GM18526 (cell line): ENCODE measurements around the gene TWF2.

Source experiments
- POLR2A ChIP-seq: IDR thresholded peaks from 3 replicates; pipeline ENCODE4 v1.6.1; 2011; ENCODE audit not compliant: insufficient read length; ENCODE audit errors: extremely low read depth

Gene TWF2

DNA sequence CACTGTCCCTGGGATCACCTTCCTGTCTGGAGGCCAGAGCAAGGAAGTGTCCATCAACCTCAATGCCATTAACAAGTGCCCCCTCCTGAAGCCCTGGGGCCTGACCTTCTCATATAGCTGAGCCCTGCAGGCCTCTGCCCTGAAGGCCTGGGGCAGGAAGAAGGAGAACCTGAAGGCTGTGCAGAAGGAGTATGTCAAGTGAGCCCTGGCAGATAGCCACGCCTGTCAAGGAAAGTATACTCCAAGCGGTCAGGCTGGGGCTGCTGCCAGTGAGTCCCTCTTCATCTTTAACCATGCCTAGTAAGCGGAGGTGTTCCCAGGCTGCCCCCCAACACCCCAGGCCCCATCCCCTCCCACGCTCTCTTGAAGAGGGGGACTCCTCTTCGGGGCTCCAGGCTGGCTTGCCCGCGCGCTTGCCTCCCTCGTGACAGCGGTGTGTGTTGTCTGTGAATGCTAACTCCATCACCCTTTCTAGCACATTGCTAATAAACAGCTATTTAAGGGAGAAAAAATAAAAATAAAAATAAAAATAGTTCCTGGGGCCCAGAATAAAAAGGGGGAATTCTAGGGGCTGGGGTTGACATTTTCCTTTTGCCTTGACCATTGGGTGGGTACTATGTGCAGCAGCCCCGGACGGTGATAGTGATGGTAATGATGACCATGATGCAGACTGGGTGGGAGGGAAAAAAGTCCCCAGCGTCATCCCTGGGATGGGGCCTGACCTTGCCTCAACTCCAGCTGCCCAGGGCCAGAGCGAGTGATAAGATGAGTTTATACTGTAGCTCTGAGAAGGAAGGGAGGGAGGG lies 44.3 kb downstream of the TWF2 start:
- TF ChIP-seq POLR2A: no peak

DNA sequence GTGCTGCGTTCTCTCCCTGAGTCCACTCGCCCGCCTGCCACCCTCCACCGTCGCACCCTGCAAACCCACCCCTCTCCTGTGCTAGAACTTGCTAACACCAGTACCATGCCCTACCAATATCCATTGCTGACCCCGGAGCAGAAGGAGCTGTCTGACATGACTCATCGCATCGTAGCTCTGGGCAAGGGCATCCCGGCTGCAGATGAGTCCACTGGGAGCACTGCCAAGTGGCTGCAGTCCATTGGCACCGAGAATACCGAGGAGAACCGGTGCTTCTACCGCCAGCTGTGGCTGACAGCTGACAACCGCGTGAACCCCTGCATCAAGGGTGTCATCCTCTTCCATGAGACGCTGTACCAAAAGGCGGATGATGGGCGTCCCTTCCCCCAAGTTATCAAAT lies 45.9 kb downstream of the TWF2 start:
- no peak for TF ChIP-seq POLR2A

DNA sequence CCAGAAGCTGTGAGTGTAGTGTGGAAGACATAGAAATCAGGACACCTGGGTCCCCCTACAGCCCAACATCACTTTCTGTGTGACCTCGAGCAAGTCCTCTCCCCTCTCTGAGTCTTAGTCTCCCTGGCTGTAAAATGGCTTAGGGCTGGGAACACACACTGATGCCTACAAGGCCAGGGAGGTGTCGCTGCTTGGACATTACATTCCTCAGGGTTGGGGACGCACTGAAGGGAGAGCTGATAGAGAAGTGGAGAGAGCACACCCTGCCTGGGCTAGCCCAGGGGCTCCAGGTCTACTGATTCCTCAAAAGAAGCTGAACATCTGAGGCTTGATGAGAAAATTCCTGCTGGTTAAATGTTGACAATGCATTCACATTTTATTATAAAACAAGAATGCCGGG lies 47.3 kb downstream of the TWF2 start:
- no peak for TF ChIP-seq POLR2A

DNA sequence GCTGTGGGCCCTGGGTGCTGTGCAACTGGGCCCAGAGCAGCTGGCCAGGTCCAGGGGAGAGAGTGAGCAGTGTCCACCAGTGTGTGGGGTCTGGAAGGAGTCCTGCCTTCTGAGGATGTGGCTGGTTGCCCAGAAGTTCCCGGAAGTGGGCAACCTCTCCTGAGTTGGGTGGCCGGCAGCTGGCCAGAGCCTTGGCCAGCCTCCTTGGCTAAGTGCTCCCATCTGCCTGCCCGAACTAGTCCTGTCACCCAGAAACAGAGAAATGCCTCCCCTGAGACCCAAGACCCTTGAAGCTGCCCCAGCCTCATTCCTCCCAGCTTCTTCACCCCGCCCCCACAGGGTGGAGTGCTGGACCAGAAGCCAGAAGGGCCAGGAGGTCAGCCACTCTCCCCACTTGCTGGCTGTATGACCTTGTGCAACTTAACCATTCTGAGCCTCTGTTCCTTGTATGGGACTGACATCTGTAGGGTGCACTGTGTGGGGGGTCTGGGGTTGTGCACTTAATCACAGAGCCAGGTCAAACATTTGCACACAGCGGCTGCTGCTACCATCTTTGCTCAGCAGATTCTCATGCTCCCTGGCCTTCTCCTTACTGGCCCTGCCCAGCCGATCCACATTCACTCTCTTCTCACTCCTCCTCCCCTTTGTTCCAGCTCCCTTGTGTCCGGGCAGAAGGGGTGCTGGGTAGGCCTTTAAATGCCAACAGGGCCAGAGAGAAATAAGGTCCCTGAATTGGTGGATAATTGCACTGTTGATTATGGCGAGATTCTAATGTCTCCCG lies 48.5 kb downstream of the TWF2 start:
- TF ChIP-seq POLR2A: no peak

DNA sequence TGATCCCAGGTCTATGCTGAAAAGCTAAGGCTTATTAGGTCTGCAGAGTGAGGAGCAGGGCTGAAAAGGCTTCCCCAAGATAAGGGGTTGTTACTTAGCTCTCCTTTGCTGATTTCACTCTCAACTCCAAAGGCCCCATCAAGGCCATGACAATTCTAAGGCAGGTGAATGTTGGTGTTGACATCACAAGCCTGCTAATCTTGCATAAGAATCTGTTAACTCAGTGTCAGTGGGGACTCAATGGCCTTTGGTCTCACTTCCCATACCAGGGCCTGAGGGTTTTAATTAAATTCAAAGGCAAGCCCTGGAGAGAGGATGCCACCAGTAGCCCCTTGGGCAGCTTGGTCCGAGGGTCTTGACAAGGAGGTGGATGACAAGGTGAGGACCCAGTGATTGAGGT lies 50.4 kb downstream of the TWF2 start:
- no peak for TF ChIP-seq POLR2A

DNA sequence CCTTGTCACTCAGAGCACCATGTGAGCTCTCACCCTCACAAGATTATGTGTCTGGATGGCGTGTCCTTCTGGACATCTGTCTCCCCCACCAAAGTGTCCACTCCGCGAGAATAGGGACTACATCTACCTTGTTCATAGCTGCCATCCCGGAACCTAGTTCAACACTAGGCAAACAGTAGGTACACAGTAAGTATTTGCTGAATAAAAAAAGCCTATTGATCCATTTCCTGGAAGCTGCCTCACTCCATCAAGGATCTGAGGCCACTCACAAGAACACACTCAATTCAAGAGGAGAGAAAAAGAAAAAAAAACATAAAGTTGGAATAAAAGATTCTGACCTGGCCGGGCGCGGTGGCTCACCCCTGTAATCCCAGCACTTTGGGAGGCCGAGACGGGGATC lies 52.2 kb downstream of the TWF2 start:
- TF ChIP-seq POLR2A: no peak

DNA sequence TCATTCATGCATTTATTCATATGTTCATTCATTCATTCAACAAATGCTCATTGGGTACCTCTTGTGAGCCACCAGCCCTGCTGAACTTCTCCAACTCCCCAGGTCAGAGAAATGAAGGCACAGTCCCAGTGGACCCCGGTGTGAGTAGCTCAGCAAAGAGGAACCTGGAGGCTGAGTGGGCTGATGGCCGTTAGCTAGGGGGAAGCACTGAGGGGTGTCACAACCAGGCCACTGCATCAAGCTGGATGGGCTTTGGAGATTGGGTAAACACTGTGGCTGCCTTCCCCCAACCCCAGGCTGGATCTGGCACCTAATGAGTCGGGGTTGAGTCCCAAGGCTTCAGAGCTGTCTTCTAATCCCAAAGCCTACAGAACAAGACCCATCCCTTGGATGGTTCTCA lies 53.1 kb downstream of the TWF2 start:
- no peak for TF ChIP-seq POLR2A

DNA sequence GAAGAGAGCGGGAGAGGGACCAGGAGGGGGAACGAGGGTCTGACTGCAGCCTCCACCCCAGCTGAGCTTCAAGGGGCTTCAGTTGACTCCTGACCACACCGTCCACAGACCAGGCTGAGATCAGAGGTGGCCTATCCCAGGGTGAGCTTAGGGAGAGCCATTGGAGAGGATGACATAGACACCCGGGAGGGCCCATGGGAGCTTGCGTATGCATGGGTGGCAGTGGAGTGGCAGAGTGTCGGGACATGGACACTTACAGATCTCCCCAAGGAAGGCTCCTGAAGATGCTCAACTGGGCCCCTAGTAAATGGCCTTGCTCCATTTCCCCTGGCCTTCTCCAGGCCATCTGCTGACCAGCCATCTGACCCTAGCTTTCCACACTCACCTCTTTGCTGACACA lies 53.6 kb downstream of the TWF2 start:
- no peak for TF ChIP-seq POLR2A

DNA sequence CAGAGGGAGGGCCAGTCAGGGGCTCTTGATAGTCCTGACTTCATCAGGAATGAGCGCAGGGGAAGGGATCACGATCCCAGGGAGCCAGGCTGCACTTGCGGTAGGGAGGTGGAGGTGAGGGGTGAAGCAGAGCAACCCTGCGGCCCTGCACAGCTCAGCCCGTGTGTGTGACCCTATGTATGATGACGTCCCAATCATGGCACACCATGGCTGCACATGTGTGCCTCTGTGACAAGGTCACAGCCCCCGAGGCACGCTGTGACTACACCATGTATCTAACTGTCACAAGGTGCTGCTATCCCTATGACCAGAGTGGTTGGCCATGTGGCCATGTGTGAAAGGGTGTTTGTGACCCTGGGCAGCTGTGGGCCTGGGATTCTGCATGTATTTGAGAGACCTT lies 54.3 kb downstream of the TWF2 start:
- TF ChIP-seq POLR2A: no peak

DNA sequence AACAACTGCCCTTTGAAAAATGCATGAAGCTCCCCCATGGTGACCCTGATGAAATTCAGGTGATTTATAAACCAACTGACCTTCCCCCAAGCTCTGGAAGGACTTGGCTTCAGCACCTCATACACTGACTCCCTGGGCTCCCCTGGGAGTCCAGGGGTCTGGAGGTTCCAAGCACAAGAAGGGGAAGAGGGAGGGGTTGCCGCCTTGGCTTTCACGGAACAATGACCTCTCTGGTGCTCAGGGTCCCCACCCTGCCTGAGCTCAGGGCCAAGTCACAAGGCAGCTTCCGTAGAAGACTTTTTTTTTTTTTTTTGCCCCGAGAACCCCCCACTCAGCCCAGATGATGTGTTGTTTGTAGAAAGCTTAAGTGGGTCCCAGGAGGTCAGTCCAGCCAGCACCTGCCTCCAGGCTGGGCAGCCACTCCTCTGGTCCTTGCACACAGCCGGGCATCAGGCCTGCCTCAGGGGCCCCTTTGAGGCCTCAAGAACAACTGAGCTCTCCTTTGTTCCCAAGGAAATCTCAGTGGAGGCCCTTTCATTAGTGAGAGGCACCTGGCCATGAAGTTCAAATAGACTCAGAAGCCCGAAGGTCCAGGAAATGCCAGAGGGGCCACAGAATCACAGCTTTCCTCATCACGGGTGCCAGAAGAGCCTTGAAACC lies 55.0 kb downstream of the TWF2 start:
- no peak for TF ChIP-seq POLR2A

DNA sequence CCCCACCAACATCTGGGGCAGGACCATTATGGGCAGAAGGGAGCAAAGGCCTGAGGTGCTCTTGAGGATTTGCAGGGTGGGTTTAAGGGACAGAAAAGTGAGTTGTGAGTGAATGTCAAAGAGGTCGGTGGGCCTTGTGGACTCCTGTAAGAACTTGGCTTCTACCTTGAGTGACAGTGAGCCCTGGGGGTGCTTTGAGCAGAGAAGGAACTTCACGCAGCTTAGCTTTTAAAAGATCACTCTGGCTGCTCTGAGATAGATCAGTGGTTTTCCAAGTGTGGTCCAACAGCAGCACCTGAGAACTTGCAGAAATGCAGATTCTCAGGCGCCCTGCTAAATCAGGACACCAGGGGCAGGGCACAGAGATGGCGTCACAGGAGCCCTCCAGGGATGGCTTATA lies 56.3 kb downstream of the TWF2 start:
- no peak for TF ChIP-seq POLR2A

DNA sequence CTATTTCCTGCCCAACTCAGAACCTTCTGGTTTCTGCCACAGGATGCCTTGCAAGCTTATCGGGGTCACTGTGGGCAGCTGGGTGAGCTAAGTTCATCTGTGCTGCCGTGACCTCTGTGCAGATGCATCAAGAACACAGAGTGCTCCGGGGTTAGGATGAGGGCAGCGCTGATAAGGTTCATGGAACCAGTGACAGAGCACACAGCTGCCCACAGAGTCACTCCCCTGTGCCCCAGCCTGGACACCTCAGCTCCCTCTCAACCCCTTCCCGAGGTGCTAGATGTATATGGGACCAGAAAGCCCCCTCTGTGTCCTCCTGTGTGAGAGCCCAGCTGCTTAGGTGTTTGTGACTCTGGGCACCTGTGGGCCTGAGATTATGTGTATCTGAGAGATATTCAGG lies 56.8 kb downstream of the TWF2 start:
- no peak for TF ChIP-seq POLR2A

DNA sequence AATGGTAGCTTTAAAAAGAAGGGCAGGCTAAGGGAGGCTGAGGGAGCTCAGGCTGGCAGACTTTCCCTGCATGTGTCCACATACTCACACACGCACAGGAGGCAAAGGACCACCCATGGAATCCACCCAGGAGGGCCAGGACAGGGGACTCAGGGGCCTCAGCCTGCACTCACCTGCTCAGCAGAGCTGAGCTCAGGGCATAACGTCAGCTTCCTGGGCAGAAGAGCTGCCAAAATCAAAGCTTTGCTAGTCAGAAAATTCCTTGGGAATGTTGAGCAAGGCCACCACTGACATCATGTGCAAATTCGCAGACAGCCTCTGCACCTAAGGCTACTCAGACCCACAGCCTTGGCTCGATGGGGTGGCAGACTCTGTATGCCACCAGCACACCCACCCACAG lies 57.4 kb downstream of the TWF2 start:
- no peak for TF ChIP-seq POLR2A
